Liver (tissue), 3 donors: ENCODE results near the gene NMNAT2.

Experiments used
- CTCF ChIP-seq: fragments of 150-350 bp; IDR thresholded peaks from 2 replicates; pipeline ENCODE4 v1.5.1; 2017; ENCODE audit warnings: improper control_type of control experiment, low read depth, low read length; ENCODE audit not compliant: missing input control
- EGR1 ChIP-seq, 2 donors: IDR thresholded peaks; 2 replicates each; pipeline ENCODE4 v1.6.1; 2016 to 2018; ENCODE audit warnings: antibody characterized with exemption in 2 of 2, low read depth in 2 of 2
- FOXA1 ChIP-seq: IDR thresholded peaks from 2 replicates; pipeline ENCODE4 v1.6.1; 2016; ENCODE audit warnings: antibody characterized with exemption
- HNF4A ChIP-seq, 2 donors: conservative IDR thresholded peaks; 2 replicates each; pipeline ENCODE4 v1.6.1; 2016; ENCODE audit warnings: antibody characterized with exemption in 2 of 2, mild to moderate bottlenecking in 2 of 2
- HNF4G ChIP-seq: IDR thresholded peaks from 2 replicates; pipeline ENCODE4 v1.6.1; 2016; ENCODE audit warnings: antibody characterized with exemption
- MAX ChIP-seq: IDR thresholded peaks from 2 replicates; pipeline ENCODE4 v1.6.1; 2016; ENCODE audit warnings: antibody characterized with exemption
- RAD21 ChIP-seq, 2 donors: IDR thresholded peaks; 2 replicates each; pipeline ENCODE4 v1.6.1; 2016; ENCODE audit warnings: antibody characterized with exemption in 2 of 2, mild to moderate bottlenecking in 2 of 2
- REST ChIP-seq: IDR thresholded peaks from 2 replicates; pipeline ENCODE4 v1.6.1; 2016; ENCODE audit warnings: antibody characterized with exemption, mild to moderate bottlenecking
- RXRA ChIP-seq, 2 donors: IDR thresholded peaks; 2 replicates each; pipeline ENCODE4 v1.6.1; 2017 to 2018; ENCODE audit warnings: antibody characterized with exemption in 2 of 2, mild to moderate bottlenecking in 1 of 2
- TAF1 ChIP-seq: conservative IDR thresholded peaks from 2 replicates; pipeline ENCODE4 v1.6.1; 2016; ENCODE audit warnings: antibody characterized with exemption, mild to moderate bottlenecking
- donor health status: healthy.
- donor health status: healthy.

GRCh38 chr1:183241471-183241870 lies 176.7 kb downstream of the NMNAT2 start:
- TF ChIP-seq HNF4G (no peak), FOXA1 (no peak), CTCF (no peak), REST (no peak), RXRA (IDR thresholded peaks at IDR 0.05) (no peak), RAD21 (IDR thresholded peaks at IDR 0.05) (no peak), MAX (no peak), EGR1 (IDR thresholded peaks at IDR 0.05; ENCODE audit: low read depth in 2 of 2) (no peak), HNF4A (conservative IDR thresholded peaks at IDR 0.05) (no peak), TAF1 (no peak)
